NCI-H82 treated with DMSO at 0.1 percent for 48 hours (cell line): ENCODE data around the gene ZNF584.

Experiments used
- DNase-seq: peaks from one replicate; lab custom pipeline; 2025; ENCODE audit not compliant: unreplicated experiment; lab: John Stamatoyannopoulos, UW

Gene ZNF584

GRCh38 chr19:58460039-58460438, 51.6 kb downstream of the ZNF584 start:
- no peak for DNase-seq

- no peak for DNase-seq
Measured at GRCh38 chr19:58466089-58466759, 57.8 kb downstream of the ZNF584 start.

GRCh38 chr19:58466760-58467589, 58.5 kb downstream of the ZNF584 start, which contains the start of gene ZNF324:
ZNF324 (plus strand) TSS chr19:58467080; CDS start chr19:58469186, 2,106 bp downstream.
- peak; percentile 93 for DNase-seq
